ENCODE measurements around the gene USP48. TPM values are rescaled to one million over a fixed set of nuclear protein-coding genes. Genes with fewer than 3 reads are reported as not detected.
"Not testable (repeated sequence)": the region's sequence is repeated elsewhere in the genome, so short reads cannot be mapped to it uniquely, and the experiment has no call there.

The USP48 gene, protein sequence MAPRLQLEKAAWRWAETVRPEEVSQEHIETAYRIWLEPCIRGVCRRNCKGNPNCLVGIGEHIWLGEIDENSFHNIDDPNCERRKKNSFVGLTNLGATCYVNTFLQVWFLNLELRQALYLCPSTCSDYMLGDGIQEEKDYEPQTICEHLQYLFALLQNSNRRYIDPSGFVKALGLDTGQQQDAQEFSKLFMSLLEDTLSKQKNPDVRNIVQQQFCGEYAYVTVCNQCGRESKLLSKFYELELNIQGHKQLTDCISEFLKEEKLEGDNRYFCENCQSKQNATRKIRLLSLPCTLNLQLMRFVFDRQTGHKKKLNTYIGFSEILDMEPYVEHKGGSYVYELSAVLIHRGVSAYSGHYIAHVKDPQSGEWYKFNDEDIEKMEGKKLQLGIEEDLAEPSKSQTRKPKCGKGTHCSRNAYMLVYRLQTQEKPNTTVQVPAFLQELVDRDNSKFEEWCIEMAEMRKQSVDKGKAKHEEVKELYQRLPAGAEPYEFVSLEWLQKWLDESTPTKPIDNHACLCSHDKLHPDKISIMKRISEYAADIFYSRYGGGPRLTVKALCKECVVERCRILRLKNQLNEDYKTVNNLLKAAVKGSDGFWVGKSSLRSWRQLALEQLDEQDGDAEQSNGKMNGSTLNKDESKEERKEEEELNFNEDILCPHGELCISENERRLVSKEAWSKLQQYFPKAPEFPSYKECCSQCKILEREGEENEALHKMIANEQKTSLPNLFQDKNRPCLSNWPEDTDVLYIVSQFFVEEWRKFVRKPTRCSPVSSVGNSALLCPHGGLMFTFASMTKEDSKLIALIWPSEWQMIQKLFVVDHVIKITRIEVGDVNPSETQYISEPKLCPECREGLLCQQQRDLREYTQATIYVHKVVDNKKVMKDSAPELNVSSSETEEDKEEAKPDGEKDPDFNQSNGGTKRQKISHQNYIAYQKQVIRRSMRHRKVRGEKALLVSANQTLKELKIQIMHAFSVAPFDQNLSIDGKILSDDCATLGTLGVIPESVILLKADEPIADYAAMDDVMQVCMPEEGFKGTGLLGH
- total RNA-seq (2014; rRNA removed; shearing (Covaris generic)), result 14.9 and 19.8 TPM in 2 replicates
- 38.4 and 42.3 TPM in 2 replicates for polyA plus RNA-seq (2014; cell fraction: nucleus; rRNA removed)

DNA sequence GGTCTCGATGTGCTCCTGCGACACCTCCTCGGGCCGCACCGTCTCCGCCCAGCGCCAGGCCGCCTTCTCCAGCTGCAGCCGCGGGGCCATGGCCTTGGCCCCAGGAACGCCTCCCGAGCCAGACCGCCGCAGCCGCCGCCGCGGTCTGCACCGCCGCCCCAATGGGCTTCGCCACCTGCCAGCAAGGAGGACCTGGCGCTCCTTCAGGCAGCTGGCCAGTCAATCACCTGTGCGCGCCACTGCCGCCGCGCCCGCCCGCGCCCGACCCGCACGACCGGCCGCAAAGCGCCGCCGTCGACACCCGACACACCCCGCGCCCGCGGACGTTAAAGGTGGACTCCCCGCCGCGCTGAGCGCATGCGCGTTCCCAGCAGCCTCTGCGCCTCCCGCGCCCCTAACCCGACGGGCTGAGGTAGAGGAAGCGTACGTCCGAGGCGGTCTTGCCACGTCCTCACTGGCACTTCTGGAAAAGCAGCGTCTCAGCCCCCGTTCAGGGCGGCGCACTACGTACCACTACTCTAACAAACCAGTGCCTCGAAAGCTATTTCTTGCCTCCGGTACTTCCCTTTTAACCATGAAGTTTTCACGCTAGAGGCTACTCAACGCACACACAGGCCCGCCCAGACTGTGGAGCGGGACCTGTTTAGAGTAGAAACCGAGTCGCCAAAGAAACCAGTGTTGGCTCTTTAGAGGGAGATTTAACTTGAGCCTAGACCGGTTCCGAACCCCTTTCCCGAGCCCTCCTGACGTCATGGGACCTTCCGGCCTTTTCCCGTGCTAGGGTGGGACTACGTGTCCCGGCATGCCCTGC is at the start of gene USP48:
Gene USP48, minus strand, starts transcription at position 282 of the 811 bp plus-strand sequence. Its CDS starts 192 bp downstream, at position 90.
- DNase-seq (ENCODE audit: extremely low read depth, low read depth), result peak; percentile 91

DNA sequence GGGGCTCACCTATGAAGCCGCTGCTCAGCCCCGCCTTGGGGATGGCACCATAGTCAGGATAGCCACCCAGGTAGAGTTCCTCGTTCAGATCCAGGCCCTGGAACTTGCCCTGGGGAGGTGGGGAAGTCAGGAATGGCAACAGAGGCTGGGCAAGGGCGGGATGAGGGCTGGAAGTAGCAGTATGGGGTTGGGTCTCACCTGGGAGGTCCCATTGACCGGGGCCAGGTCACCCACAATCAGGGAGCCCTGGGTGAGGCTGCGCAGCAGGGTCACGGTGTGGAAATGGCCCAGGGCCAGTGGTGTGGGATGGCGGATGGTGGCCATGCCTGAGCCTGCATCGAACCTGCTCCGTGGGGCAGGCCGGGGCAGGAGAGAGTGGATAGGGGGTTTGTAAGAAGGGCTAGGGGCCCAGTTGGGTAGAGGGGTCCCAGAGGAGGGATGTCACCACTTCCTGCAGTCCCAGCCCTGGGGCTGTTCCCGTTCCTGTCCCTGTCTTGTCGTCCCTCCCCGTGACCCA is 48.6 kb upstream of the USP48 start:
- no peak for DNase-seq (ENCODE audit: extremely low read depth, low read depth)

DNA sequence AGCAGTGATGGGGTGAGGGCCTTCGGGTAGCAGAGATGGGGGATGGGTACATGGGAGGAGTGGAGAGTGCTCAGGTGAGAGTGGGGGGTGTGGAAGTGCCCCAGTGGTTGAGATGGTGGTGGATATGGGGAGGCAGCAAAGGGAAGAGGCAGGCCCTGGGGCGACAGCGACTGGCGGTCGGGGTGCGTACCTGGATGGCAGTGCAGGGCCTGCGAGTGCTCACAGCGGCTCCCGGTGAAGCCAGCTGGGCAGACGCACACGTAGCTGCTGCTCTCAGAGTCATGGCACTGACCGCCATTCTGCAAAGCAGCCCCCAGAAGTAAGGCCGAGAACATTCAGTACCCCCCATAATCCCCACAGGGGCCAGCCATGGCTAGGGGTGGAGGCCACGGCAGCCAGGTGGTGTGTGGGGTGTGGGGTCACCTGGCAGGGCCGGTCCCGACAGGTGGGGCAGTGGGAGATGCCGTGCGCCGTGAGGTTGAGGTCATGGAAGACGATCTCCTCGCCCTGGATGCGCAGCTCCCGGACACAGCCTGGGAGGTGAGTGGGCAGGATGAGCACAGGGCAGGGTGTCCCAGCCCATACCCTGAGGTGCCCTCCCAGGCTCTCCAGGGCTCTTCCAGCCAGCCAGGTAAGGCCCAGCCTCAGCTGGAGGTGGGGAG is 48.0 kb upstream of the USP48 start:
- no peak for DNase-seq (ENCODE audit: extremely low read depth, low read depth)

DNA sequence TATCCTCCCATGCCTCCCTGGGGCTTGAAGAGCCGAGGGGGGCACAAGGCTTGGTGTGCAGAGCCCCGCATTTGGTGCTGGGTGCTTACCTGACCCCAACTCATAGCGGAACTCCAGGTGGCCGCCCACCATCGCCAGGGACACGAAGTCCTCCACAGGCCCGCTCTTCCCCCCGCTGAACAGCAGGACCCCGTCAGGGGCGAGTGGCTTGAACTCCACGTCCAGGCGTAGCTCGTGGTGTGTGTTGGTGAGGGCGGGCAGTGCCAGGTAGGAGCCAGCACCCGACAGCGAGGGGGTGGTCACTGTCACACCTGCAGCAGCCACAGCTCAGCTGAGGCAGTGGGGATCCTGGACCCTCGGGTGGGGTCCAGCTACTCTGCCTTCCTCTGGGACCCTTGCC is 46.3 kb upstream of the USP48 start:
- DNase-seq (ENCODE audit: extremely low read depth, low read depth), result no peak

DNA sequence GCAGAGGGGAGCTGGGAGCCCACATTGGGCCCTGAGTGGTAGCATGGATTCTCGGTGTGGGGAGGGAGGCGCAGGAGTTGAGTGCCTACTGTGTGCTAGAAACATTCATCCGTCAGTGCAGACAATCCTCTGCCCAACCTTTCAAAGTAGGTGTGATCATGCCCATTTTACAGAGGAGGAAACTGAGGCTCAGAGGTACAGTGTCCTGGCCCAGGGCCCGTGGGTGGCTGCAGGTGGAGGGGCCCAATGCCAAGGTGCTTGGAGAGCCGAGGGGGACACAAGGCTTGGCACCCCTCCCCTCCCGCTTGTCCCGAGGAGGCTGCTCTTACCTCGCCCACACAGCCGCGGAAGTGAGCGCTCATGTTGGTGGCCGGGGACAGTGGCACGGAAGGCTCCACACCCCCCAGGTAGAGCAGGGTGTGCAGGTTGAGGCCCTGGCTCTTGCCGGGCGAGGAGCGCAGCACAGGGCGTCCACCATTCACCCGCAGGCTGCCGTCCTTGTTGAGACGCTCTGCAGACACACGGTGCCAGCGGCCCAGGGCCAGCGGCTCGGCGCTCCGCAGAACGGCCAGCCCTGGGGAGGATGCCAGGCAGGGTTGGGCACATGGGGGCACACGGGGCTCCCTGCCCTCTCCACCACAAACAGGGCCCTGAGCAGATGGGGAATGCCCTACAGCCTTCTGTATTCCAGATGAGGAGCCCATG is 45.7 kb upstream of the USP48 start:
- no peak for DNase-seq (ENCODE audit: extremely low read depth, low read depth)

DNA sequence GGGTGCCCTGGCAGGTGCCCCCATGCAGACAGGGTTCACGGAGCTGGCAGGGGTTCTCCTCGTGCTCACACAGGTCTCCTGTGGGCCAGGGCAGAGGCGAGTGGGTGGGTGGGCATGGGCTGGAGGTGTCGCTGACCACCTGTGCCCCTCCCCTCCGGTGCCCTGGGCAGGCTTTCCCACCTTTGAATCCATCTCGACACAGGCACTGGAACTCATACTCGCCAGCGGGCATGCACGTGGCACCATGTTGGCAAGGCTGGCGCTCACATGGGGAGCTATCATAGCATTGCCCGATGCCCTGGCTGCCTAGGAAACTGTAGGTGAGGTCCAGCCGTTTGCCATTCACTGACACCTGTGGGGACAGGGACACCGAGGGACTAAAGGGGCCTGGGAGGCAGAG is 45.1 kb upstream of the USP48 start:
- no peak for DNase-seq (ENCODE audit: extremely low read depth, low read depth)

DNA sequence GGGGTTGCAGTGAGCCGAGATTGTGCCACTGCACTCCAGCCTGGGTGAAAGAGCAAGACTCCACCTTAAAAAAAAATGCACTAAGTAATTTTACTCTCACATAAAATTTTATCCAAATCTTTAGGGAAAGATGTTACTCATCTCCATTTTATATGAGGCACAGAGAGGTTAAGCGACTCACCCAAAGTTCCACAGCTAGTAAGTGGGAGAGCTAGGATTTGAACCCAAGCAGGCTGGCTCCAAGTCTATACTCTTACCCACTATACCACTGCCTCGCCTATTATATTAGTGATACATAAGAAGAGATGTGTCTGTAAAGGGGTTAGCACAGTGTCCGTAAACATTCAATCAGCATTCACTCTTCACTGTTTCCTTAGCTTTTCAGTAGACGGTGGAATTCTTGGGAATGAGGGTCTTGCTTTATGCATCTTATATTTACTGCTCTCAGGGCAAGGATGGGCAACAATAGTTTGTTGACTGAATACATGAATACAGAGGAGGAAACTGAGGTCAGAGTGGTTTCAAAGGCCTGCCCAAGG is 44.3 kb upstream of the USP48 start:
- no peak for DNase-seq (ENCODE audit: extremely low read depth, low read depth)

DNA sequence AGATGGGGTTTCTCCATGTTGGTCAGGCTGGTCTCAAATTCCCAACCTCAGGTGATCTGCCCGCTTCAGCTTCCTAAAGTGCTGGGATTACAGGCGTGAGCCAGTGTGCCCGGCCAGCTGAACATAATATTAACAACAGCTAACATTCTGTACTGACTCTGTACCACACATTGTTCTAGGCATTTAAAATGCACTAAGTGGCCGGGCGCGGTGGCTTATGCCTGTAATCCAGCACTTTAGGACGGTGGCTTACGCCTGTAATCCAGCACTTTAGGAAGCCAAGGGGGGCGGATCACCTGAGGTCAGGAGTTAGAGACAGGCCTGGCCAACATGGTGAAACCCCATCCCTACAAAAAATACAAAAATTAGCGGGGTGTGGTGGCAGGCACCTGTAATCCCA is 43.7 kb upstream of the USP48 start:
- not testable (repeated sequence) for DNase-seq (ENCODE audit: extremely low read depth, low read depth)

DNA sequence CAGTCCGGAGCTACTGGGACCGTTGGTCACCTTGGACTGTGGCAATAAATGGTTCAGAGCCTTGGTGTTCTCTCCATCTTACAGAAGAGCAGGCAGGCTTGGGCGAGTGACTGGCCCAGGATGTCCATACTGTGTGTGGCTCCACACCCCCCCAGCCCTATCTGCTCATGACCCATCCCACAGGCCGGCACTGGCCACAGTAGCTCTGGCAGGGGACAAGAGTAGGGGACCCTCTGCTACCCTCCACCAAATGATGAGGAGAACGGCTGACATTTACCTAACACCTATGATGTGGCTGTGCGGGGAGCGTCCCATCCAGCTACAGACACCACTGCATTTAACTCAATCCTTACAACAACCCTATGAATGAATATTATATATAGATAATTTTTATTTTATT is 42.4 kb upstream of the USP48 start:
- no peak for DNase-seq (ENCODE audit: extremely low read depth, low read depth)

DNA sequence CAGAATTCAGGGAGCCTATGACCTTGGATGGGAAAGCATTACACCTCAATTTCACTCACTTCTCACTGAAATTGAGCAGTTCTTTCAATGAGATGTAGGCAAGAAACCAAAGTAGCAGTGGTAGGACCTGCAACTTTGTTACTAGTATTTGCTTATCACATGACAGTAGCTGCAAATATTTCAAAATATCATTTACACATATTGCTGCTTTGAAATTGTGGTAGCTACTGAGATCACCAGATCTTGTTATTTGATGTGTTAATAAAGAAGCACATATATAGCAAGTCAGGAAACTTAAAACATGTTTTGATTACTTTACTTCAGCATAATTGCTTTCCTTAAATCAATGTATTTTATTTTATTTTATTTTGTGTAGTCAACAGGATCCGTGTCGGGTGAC is 42.0 kb upstream of the USP48 start:
- DNase-seq (ENCODE audit: extremely low read depth, low read depth), result no peak

DNA sequence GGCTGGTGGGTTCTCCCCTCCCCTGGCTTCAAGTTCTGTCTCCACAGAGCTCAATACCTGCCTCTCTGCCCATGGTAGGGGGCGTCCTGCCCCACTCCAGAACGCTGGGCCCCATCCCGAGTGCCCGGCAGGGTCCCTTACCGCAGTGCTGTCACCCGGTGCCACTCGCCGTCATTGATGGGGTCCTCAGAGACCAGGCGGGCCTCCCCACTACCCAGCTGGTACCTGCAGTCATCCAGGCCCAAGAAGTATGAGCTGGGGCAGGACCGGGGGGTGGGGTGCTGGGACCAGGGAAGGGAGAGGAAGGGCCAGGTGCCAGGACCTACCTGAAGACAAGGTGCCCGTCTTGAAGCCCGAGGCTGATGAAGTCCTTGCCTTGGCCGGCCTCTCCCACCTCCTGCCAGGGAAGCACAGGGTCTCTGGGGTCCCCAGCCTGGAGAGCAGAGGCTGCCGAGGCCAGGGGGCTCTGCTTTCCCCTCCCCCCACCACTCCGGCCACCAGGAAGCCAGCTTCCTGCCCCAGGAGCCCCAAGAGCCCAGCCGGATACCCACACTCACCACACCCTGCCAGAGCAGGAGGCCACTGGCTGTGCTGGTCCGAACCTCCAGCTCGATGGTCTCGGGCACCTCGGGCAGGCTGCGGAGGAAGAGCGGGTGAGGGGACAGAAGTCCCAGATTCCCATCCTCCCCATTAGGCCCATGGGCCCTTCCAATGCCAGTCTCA is 41.2 kb upstream of the USP48 start:
- no peak for DNase-seq (ENCODE audit: extremely low read depth, low read depth)

DNA sequence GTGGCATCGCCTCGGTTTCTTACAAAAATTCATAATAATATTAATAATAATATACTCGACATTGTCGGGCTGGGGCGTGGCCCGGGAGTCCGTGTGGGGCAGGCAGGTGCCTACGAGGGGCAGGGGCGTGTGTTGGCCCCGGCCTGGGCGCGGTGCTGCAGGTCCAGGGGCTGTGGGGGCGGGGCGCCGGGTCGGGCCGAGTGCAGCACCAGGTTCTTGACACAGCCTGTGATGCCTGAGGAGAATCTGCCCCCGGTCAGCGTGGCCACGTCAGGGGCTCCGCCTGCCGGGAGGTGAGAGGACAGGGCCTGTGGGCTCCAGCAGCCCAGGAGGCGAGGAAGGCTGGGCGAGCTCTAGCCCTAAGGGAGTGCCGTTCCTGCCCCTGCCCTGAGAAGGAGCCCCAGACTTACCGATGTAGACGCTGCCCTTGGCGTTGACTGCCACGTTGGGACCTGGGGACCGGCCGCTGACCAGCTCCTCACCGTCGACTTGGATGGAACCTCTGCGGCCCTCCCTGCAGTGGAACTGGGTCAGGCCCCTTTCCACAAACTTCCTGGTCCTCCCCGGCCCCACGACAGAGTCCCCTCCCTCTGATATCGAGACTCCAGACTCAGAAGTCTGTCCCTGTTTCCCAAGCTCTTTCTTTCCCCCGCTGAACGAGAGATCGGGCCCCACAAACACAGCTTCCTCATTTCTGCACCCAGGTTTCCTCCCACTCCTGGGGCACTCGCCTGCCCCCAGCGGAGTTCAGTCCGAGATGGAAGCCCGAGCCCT is 40.4 kb upstream of the USP48 start:
- no peak for DNase-seq (ENCODE audit: extremely low read depth, low read depth)

DNA sequence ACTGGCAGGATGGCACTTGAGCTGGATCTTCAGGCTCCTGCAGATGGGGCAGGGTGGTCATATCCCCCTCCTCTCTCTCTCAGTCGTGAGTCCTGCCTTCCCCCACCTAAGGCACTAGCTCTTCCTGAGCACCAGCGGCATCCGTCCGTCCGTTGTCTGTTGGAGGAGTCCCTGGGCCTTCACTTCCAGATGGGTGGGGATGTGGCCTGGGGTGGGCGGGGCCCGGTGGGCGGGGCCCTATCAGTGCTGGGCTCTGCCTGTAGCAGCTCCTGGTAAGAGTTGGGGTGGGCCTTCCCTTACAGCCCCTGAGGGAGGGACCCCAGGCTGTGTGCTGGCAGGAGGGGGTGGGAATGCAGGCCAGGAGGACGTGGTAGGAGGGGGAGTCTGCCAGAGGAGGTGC is 39.4 kb upstream of the USP48 start:
- DNase-seq (ENCODE audit: extremely low read depth, low read depth), result no peak

DNA sequence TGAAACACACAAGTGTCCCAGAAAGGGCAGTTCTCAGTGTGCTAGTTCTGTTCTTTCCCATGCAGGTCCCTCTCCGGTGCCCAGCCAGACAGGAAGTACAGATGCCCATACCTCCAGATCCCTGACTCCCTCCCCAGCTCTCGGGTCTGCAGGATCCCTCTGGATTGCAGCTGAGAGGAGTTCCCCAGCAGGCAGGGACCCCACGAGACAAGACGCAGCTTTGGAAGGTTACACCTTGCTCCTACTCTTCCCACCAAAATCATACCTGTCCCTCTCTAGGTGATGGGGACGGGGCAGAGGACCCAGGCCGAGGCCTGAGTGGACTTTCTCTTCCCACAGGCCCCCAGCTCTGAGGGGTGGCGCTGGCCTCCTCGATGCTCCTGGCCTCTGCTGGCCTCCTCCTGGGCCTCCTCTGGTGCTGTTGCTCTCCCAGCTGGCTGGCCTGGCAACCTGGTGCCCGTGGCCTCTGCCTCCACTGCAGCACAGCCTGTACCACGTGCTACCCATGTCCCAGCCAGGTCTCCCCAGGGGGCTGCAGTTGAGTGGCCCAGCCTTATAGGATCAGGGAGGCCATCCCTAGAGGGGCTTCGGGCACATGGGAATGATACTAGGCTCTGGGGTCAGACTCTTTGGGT is 38.6 kb upstream of the USP48 start:
- DNase-seq (ENCODE audit: extremely low read depth, low read depth), result no peak

DNA sequence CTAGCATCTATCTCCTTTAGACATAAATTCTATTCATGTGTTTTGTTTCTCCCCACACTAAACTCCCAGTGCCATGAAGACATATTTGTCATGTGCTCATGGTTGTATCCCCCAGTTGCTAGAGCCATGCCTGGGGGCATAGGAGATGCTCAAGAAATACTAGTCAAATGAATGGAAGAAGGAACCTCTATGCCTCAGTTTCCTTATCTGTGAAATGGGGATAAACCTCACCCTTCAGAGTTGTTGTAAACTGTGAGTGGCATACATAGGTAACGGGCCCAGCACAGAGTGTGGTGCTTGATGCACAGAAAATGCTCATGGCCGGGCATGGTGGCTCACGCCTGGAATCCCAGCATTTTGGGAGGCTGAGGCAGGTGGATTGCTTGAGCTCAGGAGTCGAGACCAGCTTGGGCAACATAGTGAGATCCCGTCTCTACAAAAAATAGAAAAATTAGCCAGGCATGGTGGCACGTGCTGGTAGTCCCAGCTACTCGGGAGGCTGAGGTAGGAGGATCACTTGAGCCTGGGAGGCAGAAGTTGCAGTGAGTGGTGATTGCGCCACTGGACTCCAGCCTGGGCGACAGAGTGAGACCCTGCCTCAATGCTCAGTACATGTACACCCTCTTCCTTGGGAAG is 37.8 kb upstream of the USP48 start:
- no peak for DNase-seq (ENCODE audit: extremely low read depth, low read depth)

DNA sequence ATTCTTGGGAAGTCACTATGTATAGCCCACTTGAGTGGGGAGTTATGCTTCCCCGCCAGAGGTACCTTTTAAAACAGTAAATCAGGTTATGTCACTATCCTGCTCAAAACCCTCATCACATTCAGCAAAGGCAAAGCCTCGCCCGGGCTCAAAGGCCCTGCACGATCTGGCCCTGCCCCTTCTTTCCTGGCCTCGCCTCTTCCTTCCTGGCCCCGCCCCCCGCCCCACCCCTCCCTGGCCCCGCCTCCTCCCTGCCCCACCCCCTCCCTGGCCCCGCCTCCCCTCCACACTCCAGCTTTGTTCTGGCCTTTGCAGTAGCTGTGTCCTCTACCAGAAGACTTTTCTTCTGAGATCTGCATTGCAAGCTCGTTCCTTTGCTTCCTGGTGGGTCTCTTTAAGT is 35.7 kb upstream of the USP48 start:
- DNase-seq (ENCODE audit: extremely low read depth, low read depth), result peak; percentile 29

Measured in NCI-H460 (cell line).